K562 treated with DMSO at 1 percent for 4 hours (cell line): ENCODE measurements around the gene SSTR4. TPM values are rescaled to one million over a fixed set of nuclear protein-coding genes. Genes with fewer than 3 reads are reported as not detected.

Experiments used
- total RNA-seq: library from RNA; unstranded; fragments of 300-600 nt; gene quantifications from 2 replicates; pipeline ENCODE4 v1.2.3, GENCODE V29; 2022; ENCODE audit not compliant: insufficient read depth

Gene SSTR4
- not detected in 2 replicates for total RNA-seq

GRCh38 chr20:23034721-23035671 is at the start of gene SSTR4:
Gene SSTR4, plus strand, starts transcription at chr20:23035312. Its CDS starts 172 bp downstream, at chr20:23035484.

GRCh38 chr20:23049201-23050075 is 14.3 kb downstream of the SSTR4 start, which contains the start of gene THBD:
Gene THBD, minus strand, starts transcription at chr20:23049672. Its CDS starts 168 bp downstream, at chr20:23049504.

DNA sequence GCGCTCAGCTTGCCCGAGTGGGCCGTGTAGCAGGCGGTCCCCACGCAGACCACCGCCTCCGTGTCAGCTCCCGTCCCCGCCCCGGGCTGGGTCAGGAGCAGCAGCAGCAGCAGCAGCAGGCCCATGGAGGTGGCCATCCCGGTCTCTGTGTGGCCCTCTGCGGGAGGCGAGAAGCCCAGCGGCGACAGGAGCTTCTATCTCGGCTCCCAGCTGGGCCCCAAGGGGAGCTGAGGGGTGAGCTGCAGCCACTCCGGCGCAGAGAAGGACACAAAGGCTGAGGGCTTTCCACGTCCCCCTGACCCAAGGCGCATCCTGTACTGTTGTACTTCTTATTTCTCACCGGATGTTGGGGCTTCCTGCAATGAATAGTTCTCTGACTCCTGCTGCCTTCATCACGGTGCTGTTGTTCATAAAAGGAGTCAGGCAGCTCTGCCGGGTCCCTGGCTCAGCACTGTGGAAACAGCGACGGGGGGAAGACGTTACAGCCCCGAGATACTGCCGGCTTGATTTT is 51.0 kb downstream of the SSTR4 start, which contains the start of gene CD93:
Gene CD93 (minus strand): TSS at position 269 of the 511 bp plus-strand sequence. CDS start 132 bp downstream, at position 137.

Other genes with a start within 250 kb of the SSTR4 start
- gene THBD, start 14.4 kb downstream of the SSTR4 start, total RNA-seq = 0.40 and 1.0 TPM in 2 replicates
- gene CD93, start 51.0 kb downstream of the SSTR4 start, total RNA-seq = not detected in 2 replicates